Anterior cingulate cortex (tissue), 58 donors: ENCODE results near the gene FRG2B.
"Not testable (repeated sequence)": the region's sequence is repeated elsewhere in the genome, so short reads cannot be mapped to it uniquely, and the experiment has no call there.

Experiments used
- DNase-seq, 58 donors: peaks; one replicate each; lab custom pipeline; 2025; lab: John Stamatoyannopoulos, UW

Gene FRG2B

GRCh38 chr10:133626695-133627094 is at the start of gene FRG2B:
FRG2B (minus strand) TSS chr10:133626795; CDS start chr10:133626742, 53 bp downstream.
- DNase-seq = not testable (repeated sequence)

GRCh38 chr10:133667446-133667845 is 40.9 kb upstream of the FRG2B start:
- not testable (repeated sequence) for DNase-seq

- not testable (repeated sequence) for DNase-seq
Observed at GRCh38 chr10:133663544-133664160, 37.1 kb upstream of the FRG2B start.

GRCh38 chr10:133661122-133661521 is 34.5 kb upstream of the FRG2B start:
- not testable (repeated sequence) for DNase-seq

GRCh38 chr10:133660516-133660915 is 33.9 kb upstream of the FRG2B start:
- DNase-seq = not testable (repeated sequence)

GRCh38 chr10:133657276-133657675 is 30.7 kb upstream of the FRG2B start:
- not testable (repeated sequence) for DNase-seq

- DNase-seq = not testable (repeated sequence)
Observed at GRCh38 chr10:133648872-133649455, 22.4 kb upstream of the FRG2B start.

- DNase-seq = not testable (repeated sequence)
Observed at GRCh38 chr10:133647075-133647748, 20.6 kb upstream of the FRG2B start.

- DNase-seq = not testable (repeated sequence)
Observed at GRCh38 chr10:133637846-133638235, 11.2 kb upstream of the FRG2B start.

- DNase-seq = not testable (repeated sequence)
Observed at GRCh38 chr10:133637202-133637845, 10.7 kb upstream of the FRG2B start.

- DNase-seq = not testable (repeated sequence)
Observed at GRCh38 chr10:133630723-133631249, 4.2 kb upstream of the FRG2B start.

GRCh38 chr10:133622544-133622943 is 4.1 kb downstream of the FRG2B start:
- DNase-seq = not testable (repeated sequence)

GRCh38 chr10:133618851-133619250 is 7.7 kb downstream of the FRG2B start:
- DNase-seq = no peak

GRCh38 chr10:133617196-133617595 is 9.4 kb downstream of the FRG2B start:
- DNase-seq = no peak

GRCh38 chr10:133616371-133617130 is 10.0 kb downstream of the FRG2B start:
- no peak for DNase-seq

GRCh38 chr10:133614830-133615580 is 11.6 kb downstream of the FRG2B start:
- no peak for DNase-seq

- DNase-seq = no peak
Observed at GRCh38 chr10:133613699-133614098, 12.9 kb downstream of the FRG2B start.

GRCh38 chr10:133611079-133611478 is 15.5 kb downstream of the FRG2B start:
- no peak for DNase-seq

GRCh38 chr10:133608855-133609254 is 17.7 kb downstream of the FRG2B start:
- peak in 1 of 58 donors; percentile 29 for DNase-seq
